ENCODE measurements around the gene YIPF3.
A peak's percentile ranks its signal among the peaks of the same experiment; 100 is the strongest.
"Not testable (repeated sequence)": the region's sequence is repeated elsewhere in the genome, so short reads cannot be mapped to it uniquely, and the experiment has no call there.

The YIPF3 gene

DNA sequence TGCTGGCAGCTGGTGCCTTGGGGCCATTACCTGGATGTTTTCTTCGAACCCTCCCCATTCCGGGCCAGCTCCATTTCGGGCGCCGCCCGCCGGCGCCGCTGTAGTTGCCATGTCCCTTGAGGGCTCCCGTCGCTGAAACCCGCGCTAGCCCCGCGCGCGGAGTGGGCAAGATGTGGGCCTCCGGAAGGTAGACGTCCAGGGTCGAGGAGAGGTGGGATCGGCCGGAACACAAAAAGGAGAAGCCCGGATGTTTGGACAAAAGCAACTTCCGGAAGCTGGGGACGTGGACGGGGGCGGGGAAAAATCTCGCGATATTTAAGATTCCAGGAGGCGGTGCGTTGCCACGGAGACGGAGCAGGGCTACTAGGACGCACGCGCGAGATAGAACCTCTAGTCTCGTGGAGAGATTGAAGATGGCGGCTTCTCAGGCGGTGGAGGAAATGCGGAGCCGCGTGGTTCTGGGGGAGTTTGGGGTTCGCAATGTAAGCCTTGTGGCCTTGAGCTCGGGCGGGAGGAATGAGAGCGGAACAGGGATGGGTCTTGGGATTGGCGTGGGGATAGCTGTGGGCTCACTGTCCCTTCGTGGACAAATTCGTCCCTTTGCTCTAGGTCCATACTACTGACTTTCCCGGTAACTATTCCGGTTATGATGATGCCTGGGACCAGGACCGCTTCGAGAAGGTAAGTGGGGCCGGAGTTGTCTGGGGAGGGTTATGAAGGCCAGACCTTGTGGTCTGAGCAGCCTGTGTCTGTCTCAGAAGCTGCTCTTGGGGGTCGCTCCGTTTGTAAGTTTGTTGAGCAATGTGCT lies at the start of gene YIPF3, which contains the start of gene POLR1C:
YIPF3 (minus strand) TSS at position 230 of the 808 bp plus-strand sequence; CDS start at position 111, 119 bp downstream.
POLR1C (plus strand) TSS at position 393 of the 808 bp plus-strand sequence; CDS start at position 414, 21 bp downstream.
- Mint-ChIP-seq H3K4me1 (peaks cover 16% of the 10 kb centered on the region), H3K36me3 (ENCODE audit: low read depth) (peaks cover 34% of the 10 kb centered on the region), H3K9me3 (no peaks in the 10 kb centered on the region), H3K27ac (peak within 1 kb of the TSS; percentile 64), H3K4me3 (no peak within 1 kb of the TSS), H3K27me3 (ENCODE audit: low read depth, poor library complexity) (no peaks in the 10 kb centered on the region)
- TF ChIP-seq, protein P1, sequence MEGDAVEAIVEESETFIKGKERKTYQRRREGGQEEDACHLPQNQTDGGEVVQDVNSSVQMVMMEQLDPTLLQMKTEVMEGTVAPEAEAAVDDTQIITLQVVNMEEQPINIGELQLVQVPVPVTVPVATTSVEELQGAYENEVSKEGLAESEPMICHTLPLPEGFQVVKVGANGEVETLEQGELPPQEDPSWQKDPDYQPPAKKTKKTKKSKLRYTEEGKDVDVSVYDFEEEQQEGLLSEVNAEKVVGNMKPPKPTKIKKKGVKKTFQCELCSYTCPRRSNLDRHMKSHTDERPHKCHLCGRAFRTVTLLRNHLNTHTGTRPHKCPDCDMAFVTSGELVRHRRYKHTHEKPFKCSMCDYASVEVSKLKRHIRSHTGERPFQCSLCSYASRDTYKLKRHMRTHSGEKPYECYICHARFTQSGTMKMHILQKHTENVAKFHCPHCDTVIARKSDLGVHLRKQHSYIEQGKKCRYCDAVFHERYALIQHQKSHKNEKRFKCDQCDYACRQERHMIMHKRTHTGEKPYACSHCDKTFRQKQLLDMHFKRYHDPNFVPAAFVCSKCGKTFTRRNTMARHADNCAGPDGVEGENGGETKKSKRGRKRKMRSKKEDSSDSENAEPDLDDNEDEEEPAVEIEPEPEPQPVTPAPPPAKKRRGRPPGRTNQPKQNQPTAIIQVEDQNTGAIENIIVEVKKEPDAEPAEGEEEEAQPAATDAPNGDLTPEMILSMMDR (IDR thresholded peaks at IDR 0.05), result no peak
- peak; percentile 95 for DNase-seq

DNA sequence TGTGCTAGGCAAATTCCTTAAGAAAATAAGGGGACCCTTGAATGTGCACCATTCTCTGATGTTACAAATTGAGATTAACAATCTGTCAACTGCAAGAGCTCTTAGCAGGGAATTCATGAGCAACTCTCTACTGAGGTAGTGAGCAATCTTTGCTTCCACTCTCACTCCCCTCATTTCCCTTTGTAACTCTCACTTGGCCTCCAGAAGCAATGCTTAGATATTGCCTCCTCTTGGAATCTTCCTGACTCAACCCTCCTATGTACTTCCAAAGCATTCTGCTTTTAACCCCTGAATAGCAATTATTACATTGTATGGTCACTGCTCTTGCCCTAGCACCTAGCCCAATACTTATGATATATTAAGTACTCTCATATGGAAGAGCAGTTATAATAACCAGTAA lies 42.6 kb upstream of the YIPF3 start:
- no peaks in the 10 kb centered on the region for H3K9me3 Mint-ChIP-seq
- no peak overlapping the region for H3K27ac Mint-ChIP-seq
- no peak for DNase-seq
- TF ChIP-seq, protein P1 (IDR thresholded peaks at IDR 0.05), result no peak
- peaks cover 78% of the 10 kb centered on the region for H3K36me3 Mint-ChIP-seq (ENCODE audit: low read depth)
- no peaks in the 10 kb centered on the region for H3K4me1 Mint-ChIP-seq
- no peak overlapping the region for H3K4me3 Mint-ChIP-seq
- peaks cover 3% of the 10 kb centered on the region for H3K27me3 Mint-ChIP-seq (ENCODE audit: low read depth, poor library complexity)

DNA sequence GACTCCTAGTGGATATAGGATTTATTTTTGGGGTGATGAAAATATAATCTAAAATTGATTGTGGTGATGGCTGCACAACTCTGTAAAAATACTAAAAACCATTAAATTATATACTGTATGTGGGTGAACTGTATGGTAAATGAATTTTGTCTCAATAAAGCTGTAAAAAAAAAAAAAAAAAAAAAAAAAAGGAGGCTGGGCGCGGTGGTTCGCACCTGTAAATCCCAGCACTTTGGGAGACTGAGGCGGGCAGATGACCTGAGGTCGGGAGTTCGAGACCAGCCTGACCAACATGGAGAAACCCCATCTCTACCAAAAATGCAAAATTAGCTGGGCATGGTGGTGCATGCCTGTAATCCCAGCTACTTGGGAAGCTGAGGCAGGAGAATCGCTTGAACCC lies 40.9 kb upstream of the YIPF3 start:
- not testable (repeated sequence) for H3K27me3 Mint-ChIP-seq (ENCODE audit: low read depth, poor library complexity); H3K4me1 Mint-ChIP-seq; H3K4me3 Mint-ChIP-seq; H3K27ac Mint-ChIP-seq; H3K9me3 Mint-ChIP-seq; DNase-seq
- H3K36me3 Mint-ChIP-seq (ENCODE audit: low read depth), result peaks cover 83% of the 10 kb centered on the region

- H3K27ac Mint-ChIP-seq, result peak overlapping the region; percentile 77
- TF ChIP-seq, protein P1 (IDR thresholded peaks at IDR 0.05), result no peak
- no peaks in the 10 kb centered on the region for H3K4me1 Mint-ChIP-seq
- peaks cover 72% of the 10 kb centered on the region for H3K36me3 Mint-ChIP-seq (ENCODE audit: low read depth)
- no peak for DNase-seq
- no peaks in the 10 kb centered on the region for H3K9me3 Mint-ChIP-seq
- H3K4me3 Mint-ChIP-seq, result no peak overlapping the region
- H3K27me3 Mint-ChIP-seq (ENCODE audit: low read depth, poor library complexity), result no peaks in the 10 kb centered on the region
Observed at GRCh38 chr6:43547222-43547621, 30.5 kb upstream of the YIPF3 start.

GRCh38 chr6:43544461-43544860 lies 27.7 kb upstream of the YIPF3 start:
- TF ChIP-seq, protein P1 (IDR thresholded peaks at IDR 0.05), result no peak
- Mint-ChIP-seq H3K9me3 (no peaks in the 10 kb centered on the region), H3K27me3 (ENCODE audit: low read depth, poor library complexity) (no peaks in the 10 kb centered on the region), H3K4me1 (peaks cover 7% of the 10 kb centered on the region), H3K4me3 (no peak overlapping the region), H3K36me3 (ENCODE audit: low read depth) (peaks cover 70% of the 10 kb centered on the region), H3K27ac (no peak overlapping the region)
- DNase-seq, result no peak

GRCh38 chr6:43541774-43542471 lies 25.2 kb upstream of the YIPF3 start:
- peaks cover 77% of the 10 kb centered on the region for H3K36me3 Mint-ChIP-seq (ENCODE audit: low read depth)
- TF ChIP-seq, protein P1 (IDR thresholded peaks at IDR 0.05), result no peak
- H3K4me3 Mint-ChIP-seq, result no peak overlapping the region
- no peak for DNase-seq
- H3K27me3 Mint-ChIP-seq (ENCODE audit: low read depth, poor library complexity), result no peaks in the 10 kb centered on the region
- H3K27ac Mint-ChIP-seq, result peak overlapping the region; percentile 2
- H3K4me1 Mint-ChIP-seq, result peaks cover 7% of the 10 kb centered on the region
- no peaks in the 10 kb centered on the region for H3K9me3 Mint-ChIP-seq
